ENCODE data around the gene ARHGEF4.

ARHGEF4 gene

GRCh38 chr2:130843321-130843985, 6.7 kb downstream of the ARHGEF4 start:
- Histone ChIP-seq H3K4me3 (ENCODE audit: low read length, poor library complexity, severe bottlenecking) (no peak overlapping the region), H3K9ac (ENCODE audit: low read depth, low read length, poor library complexity, severe bottlenecking) (no peak overlapping the region), H3K79me2 (ENCODE audit: insufficient read depth, low read length) (no peaks in the 10 kb centered on the region), H3K9me2 (replicated peaks; ENCODE audit: low read depth, low read length) (no peaks in the 10 kb centered on the region), H3F3A (ENCODE audit: low read depth) (no peaks in the 10 kb centered on the region), H2AFZ (ENCODE audit: low read length) (no peak overlapping the region), H3K4me2 (ENCODE audit: low read depth, low read length, poor library complexity, severe bottlenecking) (no peak overlapping the region), H3K4me1 (ENCODE audit: insufficient read depth, low read length, poor library complexity, severe bottlenecking) (no peaks in the 10 kb centered on the region), H3K9me3 (ENCODE audit: insufficient read depth, low read depth, low read length) (no peaks in the 10 kb centered on the region), H4K20me1 (ENCODE audit: insufficient read depth, low read length, poor library complexity, severe bottlenecking) (no peaks in the 10 kb centered on the region), H3K27me3 (ENCODE audit: insufficient read depth, low read length, poor library complexity, severe bottlenecking) (no peaks in the 10 kb centered on the region), H3K36me3 (ENCODE audit: insufficient read depth, low read length) (no peaks in the 10 kb centered on the region)
- TF ChIP-seq EZH2phosphoT487 (IDR thresholded peaks at IDR 0.05; ENCODE audit: borderline replicate concordance), result no peak
- TF ChIP-seq CTCF (conservative IDR thresholded peaks at IDR 0.05; ENCODE audit: low read length), result no peak

- no peak overlapping the region for H3K4me2 ChIP-seq (ENCODE audit: low read depth, low read length, poor library complexity, severe bottlenecking)
- no peaks in the 10 kb centered on the region for H3K79me2 ChIP-seq (ENCODE audit: insufficient read depth, low read length)
- H3K9me3 ChIP-seq (ENCODE audit: insufficient read depth, low read depth, low read length), result no peaks in the 10 kb centered on the region
- H3K9me2 ChIP-seq (replicated peaks; ENCODE audit: low read depth, low read length), result no peaks in the 10 kb centered on the region
- TF ChIP-seq CTCF (conservative IDR thresholded peaks at IDR 0.05; ENCODE audit: low read length) (no peak), EZH2phosphoT487 (IDR thresholded peaks at IDR 0.05; ENCODE audit: borderline replicate concordance) (no peak)
- no peaks in the 10 kb centered on the region for H3F3A ChIP-seq (ENCODE audit: low read depth)
- no peaks in the 10 kb centered on the region for H3K4me1 ChIP-seq (ENCODE audit: insufficient read depth, low read length, poor library complexity, severe bottlenecking)
- H4K20me1 ChIP-seq (ENCODE audit: insufficient read depth, low read length, poor library complexity, severe bottlenecking), result no peaks in the 10 kb centered on the region
- no peak overlapping the region for H3K4me3 ChIP-seq (ENCODE audit: low read length, poor library complexity, severe bottlenecking)
- no peaks in the 10 kb centered on the region for H3K27me3 ChIP-seq (ENCODE audit: insufficient read depth, low read length, poor library complexity, severe bottlenecking)
- H2AFZ ChIP-seq (ENCODE audit: low read length), result no peak overlapping the region
- H3K36me3 ChIP-seq (ENCODE audit: insufficient read depth, low read length), result no peaks in the 10 kb centered on the region
- no peak overlapping the region for H3K9ac ChIP-seq (ENCODE audit: low read depth, low read length, poor library complexity, severe bottlenecking)
Observed at GRCh38 chr2:130844161-130844560, 7.4 kb downstream of the ARHGEF4 start.

- Histone ChIP-seq H3F3A (ENCODE audit: low read depth) (no peaks in the 10 kb centered on the region), H3K27me3 (ENCODE audit: insufficient read depth, low read length, poor library complexity, severe bottlenecking) (no peaks in the 10 kb centered on the region), H3K36me3 (ENCODE audit: insufficient read depth, low read length) (no peaks in the 10 kb centered on the region), H3K9me2 (replicated peaks; ENCODE audit: low read depth, low read length) (no peaks in the 10 kb centered on the region), H3K4me3 (ENCODE audit: low read length, poor library complexity, severe bottlenecking) (no peak overlapping the region), H3K4me2 (ENCODE audit: low read depth, low read length, poor library complexity, severe bottlenecking) (no peak overlapping the region), H4K20me1 (ENCODE audit: insufficient read depth, low read length, poor library complexity, severe bottlenecking) (no peaks in the 10 kb centered on the region), H2AFZ (ENCODE audit: low read length) (no peak overlapping the region), H3K9me3 (ENCODE audit: insufficient read depth, low read depth, low read length) (no peaks in the 10 kb centered on the region), H3K4me1 (ENCODE audit: insufficient read depth, low read length, poor library complexity, severe bottlenecking) (no peaks in the 10 kb centered on the region), H3K79me2 (ENCODE audit: insufficient read depth, low read length) (no peaks in the 10 kb centered on the region), H3K9ac (ENCODE audit: low read depth, low read length, poor library complexity, severe bottlenecking) (no peak overlapping the region)
- TF ChIP-seq CTCF (conservative IDR thresholded peaks at IDR 0.05; ENCODE audit: low read length) (no peak), EZH2phosphoT487 (IDR thresholded peaks at IDR 0.05; ENCODE audit: borderline replicate concordance) (no peak)
Observed at GRCh38 chr2:130845505-130846085, 8.9 kb downstream of the ARHGEF4 start.

All from Loucy (cell line).